Bronchial epithelial cell (primary cell): ENCODE data around the gene SLC9A9. TPM values are rescaled to one million over a fixed set of nuclear protein-coding genes. Genes with fewer than 3 reads are reported as not detected.
A peak's percentile ranks its signal among the peaks of the same experiment; 100 is the strongest.

Experiments
- DNase-seq: peaks from one replicate; pipeline ENCODE4 v3.0.0-alpha.2; 2010; ENCODE audit warnings: low read depth
- FAIRE-seq: peaks from 2 replicates; lab custom pipeline; 2011; peaks lifted over from hg19 to GRCh38; lab: Jason Lieb, UNC
- H3K27me3 ChIP-seq: 2 replicates; pipeline ENCODE4 v1.5.1; 2011; ENCODE audit warnings: low read length; ENCODE audit not compliant: control insufficient read depth, insufficient read depth
- H3K36me3 ChIP-seq: 2 replicates; pipeline ENCODE4 v1.5.1; 2011; ENCODE audit warnings: low read length; ENCODE audit not compliant: control insufficient read depth, insufficient read depth
- H3K4me3 ChIP-seq: 2 replicates; pipeline ENCODE4 v1.5.1; 2011; ENCODE audit warnings: mild to moderate bottlenecking, low read depth, low read length, control low read depth
- total RNA-seq: library from RNA; depleted of rRNA; stranded (reverse); fragments of >200 nt; gene quantifications from 2 replicates; pipeline ENCODE4 v1.2.1, GENCODE V29; 2014
- TF ChIP-seq, protein P1 (sequence below): IDR thresholded peaks from 2 replicates; pipeline ENCODE4 v1.5.1; 2011; ENCODE audit warnings: mild to moderate bottlenecking, moderate library complexity, low read length, control low read depth, inconsistent platforms; ENCODE audit not compliant: insufficient read depth, severe bottlenecking

Gene SLC9A9
- total RNA-seq, 1 donor from 2014 or later = 1.3 TPM

GRCh38 chr3:143360244-143360643, 488.0 kb downstream of the SLC9A9 start:
- Histone ChIP-seq H3K4me3 (no peak overlapping the region), H3K27me3 (no peaks in the 10 kb centered on the region), H3K36me3 (no peaks in the 10 kb centered on the region)
- no peak for FAIRE-seq
- TF ChIP-seq, protein P1, sequence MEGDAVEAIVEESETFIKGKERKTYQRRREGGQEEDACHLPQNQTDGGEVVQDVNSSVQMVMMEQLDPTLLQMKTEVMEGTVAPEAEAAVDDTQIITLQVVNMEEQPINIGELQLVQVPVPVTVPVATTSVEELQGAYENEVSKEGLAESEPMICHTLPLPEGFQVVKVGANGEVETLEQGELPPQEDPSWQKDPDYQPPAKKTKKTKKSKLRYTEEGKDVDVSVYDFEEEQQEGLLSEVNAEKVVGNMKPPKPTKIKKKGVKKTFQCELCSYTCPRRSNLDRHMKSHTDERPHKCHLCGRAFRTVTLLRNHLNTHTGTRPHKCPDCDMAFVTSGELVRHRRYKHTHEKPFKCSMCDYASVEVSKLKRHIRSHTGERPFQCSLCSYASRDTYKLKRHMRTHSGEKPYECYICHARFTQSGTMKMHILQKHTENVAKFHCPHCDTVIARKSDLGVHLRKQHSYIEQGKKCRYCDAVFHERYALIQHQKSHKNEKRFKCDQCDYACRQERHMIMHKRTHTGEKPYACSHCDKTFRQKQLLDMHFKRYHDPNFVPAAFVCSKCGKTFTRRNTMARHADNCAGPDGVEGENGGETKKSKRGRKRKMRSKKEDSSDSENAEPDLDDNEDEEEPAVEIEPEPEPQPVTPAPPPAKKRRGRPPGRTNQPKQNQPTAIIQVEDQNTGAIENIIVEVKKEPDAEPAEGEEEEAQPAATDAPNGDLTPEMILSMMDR = no peak
- DNase-seq = no peak

DNA sequence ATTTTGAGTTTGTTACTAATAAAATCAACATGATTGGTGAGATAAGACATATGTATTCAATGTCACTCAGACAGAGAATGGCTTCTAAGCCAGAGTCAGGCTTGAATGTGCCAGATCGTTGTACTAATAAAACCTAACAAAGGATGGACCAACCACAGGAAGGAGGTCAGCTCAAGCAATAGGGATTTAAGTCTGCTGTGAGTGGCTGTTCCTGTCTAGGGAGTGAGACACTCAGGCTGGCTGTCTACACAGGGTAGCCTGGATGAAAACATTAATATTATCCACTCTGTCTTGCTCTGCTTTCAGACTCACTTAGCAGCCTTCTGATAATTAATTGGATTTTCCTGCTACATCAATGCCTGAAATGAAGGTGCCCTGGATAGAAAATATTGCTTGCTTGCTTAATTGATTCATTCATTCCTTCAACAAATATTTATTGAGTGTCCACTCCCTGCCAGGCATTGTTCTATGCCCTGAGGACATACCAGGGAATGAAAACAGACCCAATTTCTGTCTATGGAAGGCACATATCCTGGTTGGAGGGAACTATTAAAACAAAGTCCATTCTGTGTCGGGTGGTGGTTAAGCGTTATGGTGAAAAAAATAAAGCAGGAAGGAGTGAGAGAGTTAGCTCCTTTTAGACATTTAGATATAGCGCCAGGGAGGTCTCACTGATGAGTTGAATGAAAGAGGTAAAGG, 489.3 kb downstream of the SLC9A9 start:
- no peak for DNase-seq
- FAIRE-seq = no peak
- TF ChIP-seq, protein P1 = no peak
- H3K27me3 ChIP-seq = no peaks in the 10 kb centered on the region
- no peak overlapping the region for H3K4me3 ChIP-seq
- no peaks in the 10 kb centered on the region for H3K36me3 ChIP-seq

GRCh38 chr3:143358155-143358792, 490.0 kb downstream of the SLC9A9 start:
- TF ChIP-seq, protein P1 = no peak
- FAIRE-seq (no peak), DNase-seq (peak; percentile 3)
- Histone ChIP-seq H3K4me3 (no peak overlapping the region), H3K36me3 (no peaks in the 10 kb centered on the region), H3K27me3 (no peaks in the 10 kb centered on the region)

DNA sequence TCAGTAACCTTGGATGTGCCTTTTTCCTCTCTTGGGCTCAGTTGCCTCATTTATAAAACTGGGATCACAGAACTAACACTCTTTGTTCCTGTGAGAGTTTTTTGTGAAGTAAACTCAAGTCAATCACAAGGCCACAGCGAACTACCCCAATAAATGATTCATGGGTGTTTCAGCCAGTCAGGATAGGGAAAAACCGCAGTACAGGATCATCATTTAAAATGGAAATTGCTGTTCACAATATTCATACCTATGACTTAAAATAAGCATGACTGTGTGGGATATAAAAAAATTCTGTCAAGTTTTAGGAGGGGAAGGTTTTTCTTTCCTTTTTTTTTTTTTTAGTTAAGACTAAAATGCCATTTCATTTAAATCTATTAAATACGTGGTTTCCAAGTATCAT, 490.6 kb downstream of the SLC9A9 start:
- Histone ChIP-seq H3K36me3 (no peaks in the 10 kb centered on the region), H3K4me3 (no peak overlapping the region), H3K27me3 (no peaks in the 10 kb centered on the region)
- FAIRE-seq (no peak), DNase-seq (no peak)
- TF ChIP-seq, protein P1 = no peak

DNA sequence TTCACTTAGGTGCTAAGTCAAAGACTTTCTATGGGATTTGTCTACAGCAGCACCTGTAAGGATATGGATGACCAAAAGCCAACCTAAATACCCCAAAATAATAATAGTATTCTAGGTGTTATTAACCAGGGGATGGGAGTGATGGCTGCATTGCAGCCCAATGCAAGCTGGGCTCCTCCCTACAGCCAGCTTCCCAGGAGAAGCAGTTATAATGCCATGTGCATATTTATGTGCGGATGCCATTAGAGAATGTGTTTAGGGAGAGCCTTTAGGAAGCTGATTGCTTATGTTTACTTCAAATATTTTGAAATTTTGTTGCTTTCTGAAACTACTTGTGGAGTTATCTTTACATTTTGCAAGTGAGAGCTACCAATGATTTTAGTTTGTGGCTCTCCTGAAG, 491.4 kb downstream of the SLC9A9 start:
- FAIRE-seq (no peak), DNase-seq (no peak)
- Histone ChIP-seq H3K27me3 (no peaks in the 10 kb centered on the region), H3K36me3 (no peaks in the 10 kb centered on the region), H3K4me3 (no peak overlapping the region)
- TF ChIP-seq, protein P1 = no peak
